Measurements from ENCODE around the gene CCDC91.

- TF ChIP-seq CTCF (conservative IDR thresholded peaks at IDR 0.05 in 1 of 2, IDR thresholded peaks at IDR 0.05 in 1 of 2; ENCODE audit: low read depth in 1 of 2, low read length in 2 of 2) (no peak), EZH2 (IDR thresholded peaks at IDR 0.05; ENCODE audit: low read length, missing control alignments) (no peak)
Measured at GRCh38 chr12:28248555-28249145, 58.4 kb downstream of the CCDC91 start.

Measured in fibroblast of lung (primary cell).